Measurements from ENCODE around the gene FTCD.

- TF ChIP-seq EZH2 (IDR thresholded peaks at IDR 0.05; ENCODE audit: insufficient read depth, poor library complexity, severe bottlenecking), result no peak
- no peak for TF ChIP-seq EZH2phosphoT487 (IDR thresholded peaks at IDR 0.05; ENCODE audit: insufficient read depth, low read depth)
These were observed 26.3 kb downstream of the FTCD start for GRCh38 chr21:46128933-46129571.
